Smooth muscle cell (in vitro differentiated cells): ENCODE data around the gene ZNRF1. TPM values are rescaled to one million over a fixed set of nuclear protein-coding genes. Genes with fewer than 3 reads are reported as not detected.

ENCODE experiments used
- DNase-seq: peaks from one replicate; lab custom pipeline; 2025; ENCODE audit not compliant: unreplicated experiment; lab: John Stamatoyannopoulos, UW
- H2AFZ ChIP-seq: fragments of 200-600 bp; sonication (generic); 2 replicates; pipeline ENCODE4 v1.6.0; 2016; ENCODE audit warnings: antibody characterized with exemption, low read depth, mild to moderate bottlenecking
- H3F3A ChIP-seq: fragments of 200-600 bp; sonication (generic); 2 replicates; pipeline ENCODE4 v1.6.0; 2017; ENCODE audit warnings: antibody characterized with exemption, low read depth
- H3K27ac ChIP-seq: fragments of 200-600 bp; sonication (generic); 2 replicates; pipeline ENCODE4 v1.5.1; 2016; ENCODE audit warnings: low read depth, mild to moderate bottlenecking
- H3K27me3 ChIP-seq: fragments of 200-600 bp; sonication (generic); 2 replicates; pipeline ENCODE4 v1.6.1; 2016; ENCODE audit warnings: low read depth, mild to moderate bottlenecking
- H3K36me3 ChIP-seq: fragments of 200-600 bp; sonication (generic); 2 replicates; pipeline ENCODE4 v1.5.1; 2016; ENCODE audit warnings: low read depth
- H3K4me1 ChIP-seq: fragments of 200-600 bp; sonication (generic); 2 replicates; pipeline ENCODE4 v1.5.1; 2016; ENCODE audit warnings: low read depth
- H3K4me2 ChIP-seq: fragments of 200-600 bp; sonication (generic); 2 replicates; pipeline ENCODE4 v1.6.0; 2016; ENCODE audit warnings: mild to moderate bottlenecking
- H3K4me3 ChIP-seq: fragments of 200-600 bp; sonication (generic); 2 replicates; pipeline ENCODE4 v1.5.1; 2016; ENCODE audit warnings: mild to moderate bottlenecking
- H3K79me2 ChIP-seq: fragments of 200-600 bp; sonication (generic); 2 replicates; pipeline ENCODE4 v1.6.0; 2016; ENCODE audit warnings: low read depth, mild to moderate bottlenecking
- H3K9ac ChIP-seq: fragments of 200-600 bp; sonication (generic); 2 replicates; pipeline ENCODE4 v1.6.0; 2016; ENCODE audit warnings: low read depth
- H3K9me3 ChIP-seq: fragments of 200-600 bp; sonication (generic); replicated peaks from 2 replicates; pipeline ENCODE4 v1.5.1; 2016; ENCODE audit warnings: low read depth
- H4K20me1 ChIP-seq: fragments of 200-600 bp; sonication (generic); 2 replicates; pipeline ENCODE4 v1.6.0; 2016; ENCODE audit warnings: low read depth
- CTCF ChIP-seq: fragments of 200-600 bp; sonication (generic); IDR thresholded peaks from 2 replicates; pipeline ENCODE4 v1.5.1; 2017; ENCODE audit warnings: borderline replicate concordance, mild to moderate bottlenecking, antibody characterized with exemption; ENCODE audit not compliant: insufficient read depth, poor library complexity, severe bottlenecking
- WGBS: methylation state at CpG from one replicate; pipeline ENCODE4 v1.1.7; 2016; ENCODE audit warnings: low lambda C conversion rate; 5-methylcytosine and 5-hydroxymethylcytosine counted together
- polyA plus RNA-seq: library from polyadenylated mRNA; unstranded; fragments of >200 nt; fragmentation: Nextera tagmentation; extraction: Ambion mirVana; gene quantifications from 2 replicates; pipeline ENCODE4 v1.2.1, GENCODE V29; 2016
- total RNA-seq: library from RNA; depleted of rRNA; stranded (reverse); fragments of >200 nt; gene quantifications from 2 replicates; pipeline ENCODE4 v1.2.3, GENCODE V29; 2014

ZNRF1 gene
- total and polyA plus RNA-seq, 2 experiments from 2014 or later = 18.2 to 45.4 TPM

- no peaks in the 10 kb centered on the region for H3K4me1 ChIP-seq
- peaks cover 96% of the 10 kb centered on the region for H4K20me1 ChIP-seq
- no peaks in the 10 kb centered on the region for H3F3A ChIP-seq
- H3K79me2 ChIP-seq = peaks cover 61% of the 10 kb centered on the region
- H3K27me3 ChIP-seq = no peaks in the 10 kb centered on the region
- no peak overlapping the region for H2AFZ ChIP-seq
- no peak overlapping the region for H3K9ac ChIP-seq
- no peak for DNase-seq
- no peak overlapping the region for H3K4me2 ChIP-seq
- H3K4me3 ChIP-seq = no peak overlapping the region
- no peaks in the 10 kb centered on the region for H3K9me3 ChIP-seq
- no peaks in the 10 kb centered on the region for H3K36me3 ChIP-seq
- WGBS = 95% methylated on average over 6 of the region's 6 CpGs
- no peak for TF ChIP-seq CTCF
- H3K27ac ChIP-seq = no peak overlapping the region
Measured at GRCh38 chr16:75052481-75053202, 53.8 kb downstream of the ZNRF1 start.

- WGBS = 90% methylated on average over 4 of the region's 4 CpGs
Measured at GRCh38 chr16:75053791-75054555, 55.1 kb downstream of the ZNRF1 start.

GRCh38 chr16:75054556-75054947 is 55.7 kb downstream of the ZNRF1 start:
- Histone ChIP-seq H3K27me3 (no peaks in the 10 kb centered on the region), H3K79me2 (peaks cover 55% of the 10 kb centered on the region), H4K20me1 (peaks cover 94% of the 10 kb centered on the region), H3K27ac (no peak overlapping the region), H3K4me1 (no peaks in the 10 kb centered on the region), H3K9ac (no peak overlapping the region), H2AFZ (no peak overlapping the region), H3K4me2 (no peak overlapping the region), H3F3A (no peaks in the 10 kb centered on the region), H3K36me3 (no peaks in the 10 kb centered on the region), H3K4me3 (no peak overlapping the region), H3K9me3 (no peaks in the 10 kb centered on the region)
- WGBS = 90% methylated on average over 2 of the region's 2 CpGs
- no peak for DNase-seq
- no peak for TF ChIP-seq CTCF

More at GRCh38 chr16:75053791-75054555, 55.1 kb downstream of the ZNRF1 start:
- H3K27ac ChIP-seq = no peak overlapping the region
- no peak for TF ChIP-seq CTCF
- peaks cover 59% of the 10 kb centered on the region for H3K79me2 ChIP-seq
- no peaks in the 10 kb centered on the region for H3F3A ChIP-seq
- H3K4me2 ChIP-seq = no peak overlapping the region
- H3K4me1 ChIP-seq = no peaks in the 10 kb centered on the region
- no peaks in the 10 kb centered on the region for H3K9me3 ChIP-seq
- H3K36me3 ChIP-seq = no peaks in the 10 kb centered on the region
- H2AFZ ChIP-seq = no peak overlapping the region
- H3K4me3 ChIP-seq = no peak overlapping the region
- H3K9ac ChIP-seq = no peak overlapping the region
- no peaks in the 10 kb centered on the region for H3K27me3 ChIP-seq
- DNase-seq = no peak
- peaks cover 96% of the 10 kb centered on the region for H4K20me1 ChIP-seq
